ENCODE measurements around the gene MCTP1.
A peak's percentile ranks its signal among the peaks of the same experiment; 100 is the strongest.

Gene MCTP1

DNA sequence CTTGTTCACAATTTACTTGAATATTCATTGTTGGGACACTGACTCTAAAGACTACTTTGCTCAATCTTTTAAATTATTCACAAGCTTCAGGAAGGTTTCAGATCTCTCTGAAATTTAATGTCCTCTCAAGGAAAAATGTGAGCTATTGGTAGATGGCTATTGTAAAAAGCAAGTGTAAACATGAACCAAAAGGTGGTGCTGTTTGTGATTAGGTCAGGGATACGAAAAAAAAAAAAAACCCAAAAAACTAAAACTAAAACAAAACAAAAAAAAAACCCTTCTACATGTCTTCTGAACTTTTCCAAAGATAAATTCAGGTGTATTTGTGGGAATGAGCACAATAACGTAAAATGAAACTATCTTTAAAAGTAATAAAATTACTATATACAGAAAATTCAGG is 472.7 kb downstream of the MCTP1 start:
- no peak for DNase-seq (ENCODE audit: low read depth in 2 of 2)

DNA sequence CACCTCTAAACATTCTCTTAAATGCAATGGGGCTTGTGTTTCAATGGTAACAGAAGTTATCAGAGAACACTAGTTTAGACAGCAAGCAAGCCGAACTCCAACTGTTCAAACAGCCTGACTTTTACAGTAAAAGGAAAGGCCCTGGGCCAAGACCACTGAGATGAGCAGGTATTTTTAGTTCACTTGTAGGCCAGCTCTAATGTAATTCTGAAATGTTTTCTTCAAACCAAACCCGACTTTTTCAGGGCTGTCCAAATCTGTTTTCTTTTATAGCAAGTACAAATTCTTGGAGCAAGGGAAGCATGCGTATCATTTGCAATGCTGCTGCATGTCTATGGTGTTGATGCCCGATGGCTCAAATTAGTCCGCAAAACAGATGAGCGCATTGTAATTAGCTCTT is 473.6 kb downstream of the MCTP1 start:
- no peak for DNase-seq (ENCODE audit: low read depth in 2 of 2)

DNA sequence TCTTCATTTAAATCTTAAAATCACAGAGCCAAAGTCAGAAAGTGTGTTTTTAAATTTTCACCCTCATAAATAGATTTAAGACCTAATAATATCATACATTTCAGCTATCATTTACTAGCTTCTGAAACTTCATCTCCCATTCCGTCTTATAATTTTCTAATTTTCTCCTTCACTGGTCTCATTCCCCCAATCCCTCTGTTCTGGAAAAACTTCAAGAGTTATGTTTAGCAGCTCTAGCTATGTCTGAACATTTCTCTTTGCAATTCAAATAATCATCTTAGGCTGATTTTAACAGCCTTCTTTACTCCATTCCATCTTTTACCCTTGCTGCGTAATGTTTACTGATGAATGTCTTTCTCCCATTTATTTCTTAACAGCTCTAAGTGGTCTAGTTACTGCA is 474.0 kb downstream of the MCTP1 start:
- no peak for DNase-seq (ENCODE audit: low read depth in 2 of 2)

DNA sequence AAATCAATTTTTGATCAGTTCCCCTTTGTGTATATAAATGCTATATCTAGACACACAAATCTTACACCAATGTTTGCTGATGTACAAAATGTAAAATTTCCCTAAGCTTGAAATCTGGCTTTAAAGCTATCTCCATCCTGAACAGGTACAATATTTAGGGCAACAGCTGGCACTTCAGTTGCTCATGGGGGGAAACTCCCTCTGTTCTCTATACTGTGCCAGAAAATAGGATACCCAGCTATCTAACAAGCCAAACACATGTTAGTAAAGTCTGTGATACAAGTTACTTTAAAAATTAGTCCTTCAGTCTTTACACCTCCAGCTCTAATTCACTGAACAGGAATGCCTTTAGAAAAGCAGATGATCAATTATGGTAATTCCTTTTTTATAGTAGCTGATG is 474.6 kb downstream of the MCTP1 start:
- no peak for DNase-seq (ENCODE audit: low read depth in 2 of 2)

DNA sequence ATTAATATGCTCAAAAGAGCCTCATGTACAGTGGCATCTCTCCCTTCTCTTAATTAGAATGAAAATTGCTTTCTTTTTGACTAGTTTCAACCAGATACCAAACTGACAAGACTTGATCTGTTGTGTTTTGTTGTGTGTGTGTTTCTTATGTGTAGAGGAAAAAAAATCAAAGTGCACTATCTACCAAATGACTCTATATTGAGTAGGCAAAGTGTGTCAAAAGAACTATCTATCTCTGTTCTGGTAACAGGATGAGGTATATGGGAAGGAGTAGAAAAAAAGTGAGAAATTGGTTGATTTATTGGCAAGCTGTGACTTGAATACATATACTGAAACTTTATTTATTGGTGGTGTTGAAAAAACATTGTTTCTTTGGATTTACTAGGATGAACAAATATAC is 476.4 kb downstream of the MCTP1 start:
- no peak for DNase-seq (ENCODE audit: low read depth in 2 of 2)

DNA sequence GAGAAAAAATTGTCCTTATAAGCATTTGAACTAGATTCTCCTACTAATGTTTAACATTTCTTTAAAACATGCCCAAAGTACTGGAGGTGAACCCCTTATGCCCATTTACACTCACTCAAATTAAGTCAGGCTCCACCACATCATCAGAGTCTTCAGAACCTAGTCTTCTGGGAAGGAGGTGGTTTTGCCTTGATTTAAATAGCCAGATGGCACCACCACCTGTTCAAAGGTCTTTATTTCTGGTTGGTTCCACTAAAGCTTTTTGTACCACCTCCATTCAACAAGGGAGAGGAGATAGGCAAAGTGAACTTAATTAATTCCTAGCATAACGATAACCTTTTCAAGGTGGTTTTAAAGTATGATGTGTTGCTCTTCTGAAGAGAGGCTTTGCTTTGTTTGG is 476.9 kb downstream of the MCTP1 start:
- no peak for DNase-seq (ENCODE audit: low read depth in 2 of 2)

DNA sequence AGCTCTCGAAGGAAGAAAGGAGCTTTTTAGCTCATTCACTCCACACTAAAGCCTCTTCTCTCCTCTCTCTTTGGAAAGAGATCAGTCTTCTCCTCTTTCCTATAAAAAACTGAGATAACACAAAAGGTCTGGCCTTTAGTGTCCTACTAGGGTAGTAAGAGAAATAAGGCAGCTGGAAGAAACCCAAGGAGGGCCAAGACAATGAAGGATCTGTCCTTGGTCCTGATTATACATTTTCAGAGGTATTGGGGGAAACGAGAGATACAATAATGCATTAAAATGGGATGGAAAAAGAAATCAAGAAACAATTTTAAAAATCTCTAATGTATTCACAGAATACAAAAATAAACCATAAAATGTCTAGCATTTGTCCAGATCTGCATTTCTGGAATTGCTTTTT is 482.4 kb downstream of the MCTP1 start:
- DNase-seq (ENCODE audit: low read depth in 2 of 2): no peak

DNA sequence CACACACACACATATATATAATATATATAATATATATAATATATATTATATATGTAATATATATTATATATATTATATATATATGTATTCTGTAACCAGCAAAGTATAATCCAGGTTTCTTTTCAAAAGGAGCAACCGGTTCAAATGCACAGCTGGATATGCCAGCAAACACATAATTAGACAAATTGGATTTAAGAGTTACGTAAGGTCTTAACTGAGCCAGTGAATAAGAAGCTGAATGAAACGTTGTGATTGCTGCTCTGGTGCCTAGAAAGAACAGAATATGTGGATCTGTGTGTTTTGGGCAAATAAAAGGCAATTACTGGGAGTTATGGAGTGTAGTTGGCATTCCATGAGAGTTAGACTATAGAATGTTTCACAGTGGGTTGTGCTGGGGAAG is 488.3 kb downstream of the MCTP1 start:
- DNase-seq (ENCODE audit: low read depth in 2 of 2): no peak

DNA sequence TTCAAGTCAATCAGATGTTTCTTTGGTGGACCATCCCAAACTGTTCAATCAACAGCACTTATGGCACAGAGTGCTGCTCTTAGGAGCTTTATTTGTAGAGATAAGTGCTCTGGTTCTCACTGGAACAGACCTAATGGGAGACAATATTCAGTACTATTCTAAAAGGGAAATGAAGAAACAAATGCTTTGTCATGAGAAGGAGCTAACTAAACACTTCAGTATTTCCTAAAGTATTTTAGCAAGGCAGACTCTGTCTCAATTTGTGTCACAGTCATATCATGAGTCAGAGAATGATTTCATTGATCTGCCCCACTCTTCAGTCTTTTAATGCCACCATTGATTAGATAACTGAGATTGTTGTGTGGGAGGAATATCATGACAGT is 491.1 kb downstream of the MCTP1 start:
- no peak for DNase-seq (ENCODE audit: low read depth in 2 of 2)

DNA sequence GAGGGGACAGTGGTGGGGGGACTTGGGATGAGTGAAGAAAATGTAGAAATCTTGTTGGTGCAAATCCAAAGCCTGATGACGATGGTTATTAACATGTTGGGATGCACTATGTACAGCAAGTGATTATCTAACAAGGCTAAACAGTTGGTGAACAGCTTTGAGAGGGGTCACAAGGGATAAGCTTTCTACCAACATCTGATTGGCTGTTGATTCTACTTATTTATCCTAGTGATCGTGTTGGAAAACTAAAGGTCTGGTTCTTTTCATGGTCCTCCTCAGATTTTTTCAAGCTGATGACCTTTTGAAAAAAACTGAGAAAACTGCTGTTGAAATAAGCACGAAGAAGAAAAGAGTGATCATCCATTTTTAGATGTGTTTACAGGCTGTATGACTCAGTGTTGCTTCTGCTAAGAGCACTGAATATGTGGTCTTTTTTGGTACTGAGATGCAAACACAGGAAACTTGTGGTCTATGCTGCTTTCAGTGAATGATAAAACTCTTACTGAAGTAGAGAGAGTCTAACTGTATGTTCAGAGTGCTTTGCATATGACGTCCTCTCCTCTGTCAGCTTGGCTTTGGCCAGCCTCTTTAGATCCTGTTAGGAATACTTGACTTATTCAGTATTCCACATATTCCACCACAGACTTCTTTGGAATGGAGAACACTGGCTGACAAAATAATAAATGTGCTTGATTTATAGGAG is 491.6 kb downstream of the MCTP1 start:
- DNase-seq (ENCODE audit: low read depth in 2 of 2): peak; percentile 43 to 50

DNA sequence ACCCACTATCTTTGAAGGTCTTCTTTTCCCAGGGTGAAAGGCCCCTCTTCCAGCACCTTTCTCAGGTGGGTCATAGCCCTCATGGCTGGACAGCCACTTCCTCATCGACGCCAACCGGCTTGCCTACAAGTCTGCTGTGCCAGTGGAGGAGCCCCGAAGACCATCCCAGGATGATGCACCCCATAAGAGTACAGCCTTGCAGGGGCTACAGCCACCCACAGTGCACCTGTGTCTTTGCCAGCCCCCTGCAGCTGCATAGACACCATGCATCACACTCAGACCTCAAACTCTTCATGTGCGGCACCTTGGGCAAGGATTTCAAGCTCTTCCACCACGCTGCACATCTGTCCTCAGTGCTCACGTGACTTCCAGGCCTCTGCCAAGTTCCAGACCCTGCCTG is 493.1 kb downstream of the MCTP1 start:
- DNase-seq (ENCODE audit: low read depth in 2 of 2): no peak

DNA sequence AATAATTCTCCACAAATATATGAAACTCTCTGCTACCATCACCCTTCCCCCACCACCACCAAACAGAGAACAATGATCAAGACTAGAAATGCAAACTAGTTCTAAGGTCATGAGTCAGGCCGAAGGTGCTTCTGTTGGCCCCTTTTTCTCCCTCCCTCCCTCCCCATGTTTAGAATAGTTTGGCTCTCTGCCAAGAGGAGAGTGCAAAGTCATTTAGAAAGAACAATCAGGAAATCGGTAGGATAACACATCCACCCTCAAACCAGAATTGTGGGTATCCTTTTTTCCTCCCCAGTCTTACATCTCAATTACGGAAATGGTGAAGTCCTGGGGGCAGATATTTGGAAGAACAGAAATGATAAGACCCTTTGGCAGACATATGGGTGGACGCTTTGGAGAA is 496.4 kb downstream of the MCTP1 start:
- DNase-seq (ENCODE audit: low read depth in 2 of 2): no peak

DNA sequence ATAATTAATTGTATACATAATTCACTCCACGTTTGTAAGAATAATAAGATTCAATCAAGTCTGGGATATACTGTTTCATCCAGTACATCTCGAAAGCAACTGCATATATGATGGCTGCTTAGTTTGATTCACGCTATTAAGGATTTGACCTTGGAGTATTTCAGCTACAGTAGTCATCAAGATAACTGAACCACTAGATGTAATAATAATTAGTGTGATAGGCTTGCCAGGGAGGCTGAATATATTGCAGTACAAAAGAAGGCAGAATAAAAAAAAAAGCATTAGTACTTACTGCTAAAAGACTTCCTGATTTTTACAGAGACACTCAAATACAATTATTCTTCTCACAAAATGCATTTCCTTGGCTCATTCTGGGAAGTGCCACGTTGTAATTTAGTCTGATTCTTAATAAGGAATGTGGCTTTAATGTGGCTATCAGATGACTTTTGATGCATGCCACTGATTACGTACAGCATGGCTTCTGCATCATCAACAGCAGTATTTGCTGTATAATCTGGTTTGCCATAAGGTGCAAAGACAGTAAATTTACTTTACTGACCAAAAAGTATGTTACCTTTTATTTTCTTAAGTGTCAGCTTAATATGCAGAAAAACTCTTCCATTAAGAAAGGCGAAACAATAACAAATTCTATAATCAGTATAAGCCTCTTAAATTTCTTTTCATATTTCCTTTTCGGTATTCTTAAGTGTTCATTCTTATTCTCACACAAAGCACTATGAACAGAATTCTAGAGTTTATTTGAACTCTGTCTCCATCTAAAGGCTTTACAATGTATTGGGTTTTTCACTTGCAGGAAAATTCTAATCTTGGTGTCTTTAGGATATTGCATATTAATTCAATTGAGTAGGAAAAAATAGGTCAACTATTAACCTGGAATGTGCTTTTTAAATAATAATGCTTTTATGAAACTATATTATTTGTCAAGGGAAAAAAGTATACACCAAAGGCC is 500.1 kb downstream of the MCTP1 start:
- DNase-seq (ENCODE audit: low read depth in 2 of 2): no peak

DNA sequence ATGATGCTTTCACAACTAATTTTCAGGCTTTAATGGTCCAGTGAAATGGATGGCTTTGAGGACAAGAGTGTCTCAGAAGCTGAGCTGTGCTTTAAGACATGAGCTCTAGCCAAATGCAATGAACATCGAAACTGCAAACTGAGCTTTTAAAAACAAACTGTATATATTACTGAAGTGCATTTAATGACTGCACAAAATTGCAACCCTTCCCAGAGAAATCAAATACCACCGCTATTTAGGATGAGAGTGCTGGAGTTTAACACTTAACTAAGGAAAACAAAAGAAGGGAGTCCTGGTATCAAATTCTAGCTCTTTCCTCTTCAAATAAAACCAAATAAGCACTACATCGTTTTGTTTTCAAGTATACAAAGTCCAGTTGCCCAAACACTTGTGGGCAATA is 502.5 kb downstream of the MCTP1 start:
- no peak for DNase-seq (ENCODE audit: low read depth in 2 of 2)

DNA sequence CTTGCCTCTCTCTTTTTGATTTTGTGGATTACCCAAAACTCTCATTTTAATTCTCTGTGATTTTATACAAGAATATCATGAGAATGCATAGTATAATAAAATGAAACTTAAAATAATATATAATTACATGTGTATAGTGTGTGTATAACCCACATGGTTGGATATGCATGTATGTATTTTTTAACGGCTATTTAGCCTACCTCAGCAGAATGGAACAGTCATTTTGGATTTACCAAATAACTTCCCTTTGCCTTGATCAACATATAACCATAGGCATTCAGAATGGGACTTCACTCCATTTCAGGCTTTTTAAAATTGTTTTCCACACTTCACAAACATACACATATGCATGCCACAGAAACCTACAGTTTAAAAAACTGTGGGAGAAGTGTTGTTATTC is 505.2 kb downstream of the MCTP1 start:
- no peak for DNase-seq (ENCODE audit: low read depth in 2 of 2)

DNA sequence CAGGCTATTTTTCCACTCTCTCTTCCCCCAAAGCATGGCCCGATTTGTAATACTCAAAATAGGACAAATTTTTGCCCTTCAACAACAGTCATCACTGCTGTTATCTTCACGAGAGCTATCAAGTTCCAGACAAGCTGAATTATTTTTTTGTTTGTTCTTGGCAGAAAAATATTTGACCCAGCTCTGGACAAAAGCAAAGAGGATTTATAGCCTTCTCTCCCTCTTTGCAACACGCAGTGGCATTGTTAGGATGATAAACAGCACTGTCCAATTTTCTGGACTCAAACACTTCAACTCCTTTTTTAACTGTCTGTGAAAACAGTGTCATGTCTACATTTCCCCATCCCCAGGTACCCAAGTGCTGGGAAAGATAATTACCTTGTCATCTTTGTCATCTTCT is 506.2 kb downstream of the MCTP1 start:
- no peak for DNase-seq (ENCODE audit: low read depth in 2 of 2)

DNA sequence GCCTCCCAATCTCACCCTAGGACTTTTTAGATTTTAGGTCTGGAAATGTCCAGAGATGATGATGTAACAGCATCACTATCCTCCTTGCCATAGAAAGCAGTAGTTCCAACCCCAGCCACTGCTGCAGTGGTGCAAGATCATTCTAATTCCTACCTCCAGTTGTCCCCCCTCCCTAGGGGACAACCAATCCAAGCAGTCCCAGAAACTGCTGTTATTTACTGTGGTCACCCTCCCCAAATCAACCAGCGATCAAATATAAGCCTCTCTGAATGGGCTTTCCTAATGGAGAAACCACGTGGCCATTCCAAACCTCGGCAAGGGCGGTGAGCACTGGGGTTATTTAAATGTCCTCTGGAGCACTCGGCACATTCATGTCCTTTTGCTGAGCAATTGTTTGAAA is 506.6 kb downstream of the MCTP1 start:
- DNase-seq (ENCODE audit: low read depth in 2 of 2): no peak

DNA sequence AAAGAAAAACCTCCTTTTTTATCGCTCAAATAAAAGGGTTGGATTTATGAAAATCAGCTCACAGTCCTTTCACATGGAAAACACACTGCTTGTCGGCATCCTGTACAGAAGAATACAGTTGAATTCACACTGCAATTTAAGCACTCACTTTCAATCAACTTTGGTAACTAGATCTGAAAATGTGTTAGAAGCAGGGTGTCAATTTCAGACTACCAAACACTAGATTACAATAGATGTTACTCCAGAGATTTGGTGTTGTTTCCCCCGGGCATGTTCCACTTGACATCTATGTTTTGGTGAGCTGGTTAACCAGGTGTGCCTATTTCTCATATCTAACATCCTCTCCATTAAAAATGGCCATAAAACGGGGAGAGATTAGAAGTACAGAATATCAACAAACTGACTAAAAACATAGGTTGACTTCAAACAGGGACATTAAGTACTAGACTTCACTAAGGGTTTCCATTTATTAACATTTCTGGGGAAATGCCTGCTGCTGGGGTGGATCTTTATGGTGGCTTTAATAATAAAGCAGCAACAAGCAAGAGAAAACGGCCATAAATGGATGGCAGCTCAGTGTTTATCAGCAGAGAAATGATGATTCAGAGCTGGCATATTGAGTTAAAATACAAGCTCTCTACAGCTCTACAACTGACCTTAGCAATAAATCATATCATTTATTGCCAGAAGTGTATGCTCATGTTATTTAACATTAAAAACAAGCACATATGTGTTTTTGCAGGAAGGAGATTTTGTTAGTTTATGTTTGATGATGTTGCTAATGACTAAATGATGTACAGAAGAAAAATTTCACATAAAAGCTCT is 507.6 kb downstream of the MCTP1 start:
- DNase-seq (ENCODE audit: low read depth in 2 of 2): no peak

DNA sequence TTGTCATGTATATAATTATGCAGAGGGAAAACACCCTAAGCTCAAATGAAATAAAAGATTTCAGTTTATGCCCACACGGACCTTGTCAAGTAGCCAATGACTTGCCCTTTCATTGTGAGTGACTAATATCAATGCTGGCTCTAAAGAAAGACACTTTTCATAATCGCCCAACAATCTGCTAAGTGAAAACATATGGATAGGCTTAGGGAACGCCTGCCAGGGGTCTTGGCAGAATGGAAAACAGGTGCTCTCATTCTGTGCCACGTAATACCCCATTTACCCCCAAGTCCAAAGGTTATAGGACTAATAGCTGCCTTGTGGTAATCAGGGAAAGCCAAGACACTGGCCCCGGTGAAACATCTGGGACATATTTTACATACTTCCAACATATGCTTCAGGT is 508.7 kb downstream of the MCTP1 start:
- no peak for DNase-seq (ENCODE audit: low read depth in 2 of 2)

DNA sequence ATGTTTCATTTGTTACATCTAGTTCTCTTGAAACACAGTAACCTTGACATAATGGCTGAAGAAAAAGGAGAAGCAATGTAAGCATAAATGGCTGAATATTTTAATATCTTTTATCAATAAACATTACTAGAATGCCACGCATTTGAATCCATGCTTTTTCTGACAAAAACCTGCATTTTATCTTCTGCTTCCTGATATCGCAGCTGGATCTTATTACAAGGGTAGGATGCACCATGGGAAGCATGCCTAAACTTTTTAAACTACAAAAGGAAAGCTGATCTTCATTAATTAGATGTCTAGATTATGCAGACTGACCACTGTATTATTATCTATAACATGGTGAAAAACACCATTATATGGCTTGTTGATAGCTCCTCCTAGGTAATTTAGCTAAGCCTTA is 509.8 kb downstream of the MCTP1 start:
- no peak for DNase-seq (ENCODE audit: low read depth in 2 of 2)

DNA sequence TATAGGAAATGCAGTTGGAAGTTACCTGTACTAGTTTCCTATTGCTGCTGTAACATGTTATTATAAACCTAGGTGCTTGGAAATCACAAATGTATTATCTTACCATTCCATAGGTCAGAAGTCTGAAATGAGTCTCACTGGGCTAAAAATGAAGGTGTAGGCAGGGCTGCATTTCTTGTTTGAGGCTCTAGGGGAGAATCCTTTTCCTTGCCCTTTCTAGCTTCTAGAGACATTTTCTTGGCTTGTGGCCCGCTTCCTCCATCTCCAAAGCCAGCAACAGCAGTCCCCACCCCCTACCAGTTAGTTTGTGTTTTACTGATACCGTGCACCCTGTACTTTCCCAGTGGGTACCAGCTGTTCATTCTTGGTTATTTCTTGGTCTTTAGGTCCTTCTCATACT is 513.2 kb downstream of the MCTP1 start:
- DNase-seq (ENCODE audit: low read depth in 2 of 2): no peak

DNA sequence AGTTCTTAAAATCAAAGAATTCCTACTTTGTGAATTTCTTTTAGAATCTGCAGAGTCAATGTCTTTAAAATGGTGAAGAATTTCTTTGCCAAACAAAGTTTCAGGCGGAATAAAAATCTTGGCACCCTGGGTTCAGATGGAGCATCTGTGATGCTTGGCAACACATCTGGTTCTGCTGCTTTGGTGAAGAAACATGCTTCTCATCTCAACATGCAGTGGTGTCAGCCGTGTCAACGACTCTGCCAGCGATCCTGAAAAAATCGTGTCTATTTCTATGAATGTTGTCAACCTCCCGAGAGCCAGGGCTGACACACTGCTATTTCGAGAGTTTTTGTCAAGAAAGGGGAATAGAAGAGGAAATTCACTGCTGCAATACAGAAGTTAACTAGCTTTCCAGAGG is 514.9 kb downstream of the MCTP1 start:
- no peak for DNase-seq (ENCODE audit: low read depth in 2 of 2)

Data from fibroblast of skin of left biceps (primary cell).